Measurements from ENCODE around the gene RRAGA. TPM values are rescaled to one million over a fixed set of nuclear protein-coding genes. Genes with fewer than 3 reads are reported as not detected.
"Not testable (repeated sequence)": the region's sequence is repeated elsewhere in the genome, so short reads cannot be mapped to it uniquely, and the experiment has no call there.

Gene RRAGA
- total and polyA plus RNA-seq, 4 donors = 25.4 to 52.4 (median 40.4) TPM

GRCh38 chr9:19087106-19088000 is 38.1 kb downstream of the RRAGA start:
- DNase-seq (ENCODE audit: low spot score) = no peak
- Histone ChIP-seq H3K27me3 (ENCODE audit: control insufficient read depth in 4 of 4, insufficient read depth in 4 of 4, low read length in 3 of 4) (no peaks in the 10 kb centered on the region), H3K9ac (ENCODE audit: low read depth in 1 of 2, low read length in 2 of 2) (no peak overlapping the region), H3K9me3 (ENCODE audit: control insufficient read depth in 4 of 4, low read length in 3 of 4) (no peaks in the 10 kb centered on the region), H3K4me1 (ENCODE audit: control insufficient read depth in 4 of 4, insufficient read depth in 4 of 4, low read length in 3 of 4) (no peaks in the 10 kb centered on the region), H3K36me3 (ENCODE audit: control insufficient read depth in 4 of 4, insufficient read depth in 3 of 4, low read depth in 1 of 4, low read length in 3 of 4) (peaks cover 12 to 39% (median 26%) of the 10 kb centered on the region in 4 donors), H3K27ac (ENCODE audit: low read depth in 1 of 2, low read length in 2 of 2) (no peak overlapping the region), H3K4me3 (ENCODE audit: low read depth in 1 of 3, low read length in 3 of 3) (no peak overlapping the region)
- TF ChIP-seq REST (IDR thresholded peaks at IDR 0.05) = no peak
- no peak for TF ChIP-seq JUND (IDR thresholded peaks at IDR 0.05)
- no peak for TF ChIP-seq TAF1 (conservative IDR thresholded peaks at IDR 0.05)
- no peak for TF ChIP-seq YY1 (IDR thresholded peaks at IDR 0.05)
- no peak for TF ChIP-seq FOXA1 (IDR thresholded peaks at IDR 0.05)
- TF ChIP-seq SP1 (IDR thresholded peaks at IDR 0.05) = no peak
- TF ChIP-seq NR2F2 (IDR thresholded peaks at IDR 0.05) = no peak
- TF ChIP-seq RXRA (IDR thresholded peaks at IDR 0.05) = no peak
- no peak for TF ChIP-seq EGR1 (IDR thresholded peaks at IDR 0.05; ENCODE audit: low read depth in 2 of 2)
- TF ChIP-seq HNF4A (conservative IDR thresholded peaks at IDR 0.05) = no peak
- TF ChIP-seq, protein P1, sequence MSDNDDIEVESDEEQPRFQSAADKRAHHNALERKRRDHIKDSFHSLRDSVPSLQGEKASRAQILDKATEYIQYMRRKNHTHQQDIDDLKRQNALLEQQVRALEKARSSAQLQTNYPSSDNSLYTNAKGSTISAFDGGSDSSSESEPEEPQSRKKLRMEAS (IDR thresholded peaks at IDR 0.05) = no peak
- 91% methylated on average over 6 of the region's 6 CpGs for WGBS

DNA sequence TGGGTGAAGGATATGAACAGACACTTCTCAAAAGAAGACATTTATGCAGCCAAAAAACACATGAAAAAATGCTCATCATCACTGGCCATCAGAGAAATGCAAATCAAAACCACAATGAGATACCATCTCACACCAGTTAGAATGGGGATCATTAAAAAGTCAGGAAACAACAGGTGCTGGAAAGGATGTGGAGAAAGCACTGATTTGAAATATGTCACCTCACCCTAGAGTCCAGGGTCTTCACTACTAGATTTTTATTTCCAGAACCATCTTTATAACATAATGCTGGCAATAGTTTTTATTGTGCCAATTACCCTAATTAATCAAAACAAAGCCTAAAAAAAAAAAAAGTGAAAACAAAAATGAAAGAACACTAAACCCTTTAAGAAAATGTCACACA is 48.2 kb downstream of the RRAGA start:
- peaks cover 9 to 21% (median 11%) of the 10 kb centered on the region in 4 donors for H3K36me3 ChIP-seq (ENCODE audit: control insufficient read depth in 4 of 4, insufficient read depth in 3 of 4, low read depth in 1 of 4, low read length in 3 of 4)

More for the DNA sequence above, 48.2 kb downstream of the RRAGA start:
- not testable (repeated sequence) for H3K9ac ChIP-seq (ENCODE audit: low read depth in 1 of 2, low read length in 2 of 2); H3K27ac ChIP-seq (ENCODE audit: low read depth in 1 of 2, low read length in 2 of 2); H3K4me3 ChIP-seq (ENCODE audit: low read depth in 1 of 3, low read length in 3 of 3); H3K27me3 ChIP-seq (ENCODE audit: control insufficient read depth in 4 of 4, insufficient read depth in 4 of 4, low read length in 3 of 4); DNase-seq (ENCODE audit: low spot score); H3K9me3 ChIP-seq (ENCODE audit: control insufficient read depth in 4 of 4, low read length in 3 of 4)
- H3K4me1 ChIP-seq (ENCODE audit: control insufficient read depth in 4 of 4, insufficient read depth in 4 of 4, low read length in 3 of 4) = peaks cover 2 to 20% (median 11%) of the 10 kb centered on the region in 4 donors

Small RNAs within 50 kb of the gene (small RNA-seq; reads per million reads assigned to genes)
- gene RF00019 = not detected
- gene RNU6-264P = not detected
- gene SCARNA8 = 9.0 reads per million, percentile 94 among the genes with 10 or more reads in this experiment

Other genes starting within 250 kb of the RRAGA start
- under 1 TPM; under 0.01 to 0.05 TPM for gene SAXO1, start 16.2 kb upstream of the RRAGA start, total RNA-seq
- under 1 TPM in 1 of 2 donors, not detected in 1; 0.01 TPM for gene SAXO1, start 16.2 kb upstream of the RRAGA start, polyA plus RNA-seq
- gene HAUS6, start 53.5 kb downstream of the RRAGA start, total RNA-seq = 10 to 100 TPM in 1 of 2 donors, 1 to 10 TPM in 1; 7.0 to 10.1 TPM
- 1 to 10 TPM; 1.9 to 4.2 TPM for gene HAUS6, start 53.5 kb downstream of the RRAGA start, polyA plus RNA-seq
- gene PLIN2, start 78.1 kb downstream of the RRAGA start, total RNA-seq = 100 to 1,000 TPM in 1 of 2 donors, 10 to 100 TPM in 1; 72.7 to 688 TPM
- 100 to 1,000 TPM; 344 to 513 TPM for gene PLIN2, start 78.1 kb downstream of the RRAGA start, polyA plus RNA-seq
- gene DENND4C, start 181.3 kb downstream of the RRAGA start, total RNA-seq = 10 to 100 TPM; 20.5 to 54.9 TPM
- 1 to 10 TPM; 6.9 to 9.1 TPM for gene DENND4C, start 181.3 kb downstream of the RRAGA start, polyA plus RNA-seq